Kidney (tissue), 14 donors: ENCODE measurements around the gene S100A14. TPM values are rescaled to one million over a fixed set of nuclear protein-coding genes. Genes with fewer than 3 reads are reported as not detected.

ENCODE experiments used
- DNase-seq, 5 donors: peaks; one replicate each; pipeline ENCODE4 v3.0.0-alpha.2; 2013 to 2020
- FAIRE-seq: peaks from 2 replicates; lab custom pipeline; 2012; peaks lifted over from hg19 to GRCh38; lab: Jason Lieb, UNC
- H3K27ac ChIP-seq, 2 donors: one replicate each; pipeline ENCODE4 v1.7.0; 2013; ENCODE audit warnings: low read depth in 2 of 2, low read length in 2 of 2, inconsistent platforms in 1 of 2
- H3K27me3 ChIP-seq: one replicate; pipeline ENCODE4 v1.7.1; 2013; ENCODE audit warnings: low read length, inconsistent platforms; ENCODE audit not compliant: control insufficient read depth, insufficient read depth
- H3K36me3 ChIP-seq, 3 donors: one replicate each; pipeline versions ENCODE4 v1.7.0 to v1.7.1; 2013; ENCODE audit warnings: low read length in 3 of 3, control low read depth in 1 of 3, inconsistent platforms in 1 of 3; ENCODE audit not compliant: insufficient read depth in 3 of 3, control insufficient read depth in 2 of 3
- H3K4me1 ChIP-seq, 3 donors: one replicate each; pipeline versions ENCODE4 v1.7.0 to v1.7.1; 2013; ENCODE audit warnings: low read length in 3 of 3, inconsistent platforms in 1 of 3, low read depth in 1 of 3; ENCODE audit not compliant: control insufficient read depth in 2 of 3, insufficient read depth in 2 of 3
- H3K4me3 ChIP-seq, 3 donors: one replicate each; pipeline versions ENCODE4 v1.7.0 to v1.8.1; 2013; ENCODE audit warnings: low read length in 3 of 3, control low read depth in 1 of 3, inconsistent platforms in 1 of 3
- H3K9ac ChIP-seq, 3 donors: one replicate each; pipeline versions ENCODE4 v1.7.0 to v1.7.1; 2013; ENCODE audit warnings: low read length in 3 of 3, control low read depth in 1 of 3, inconsistent platforms in 1 of 3
- H3K9me3 ChIP-seq, 3 donors: one replicate each; pipeline versions ENCODE4 v1.7.0 to v1.7.1; 2013; ENCODE audit warnings: low read length in 3 of 3, control low read depth in 1 of 3, inconsistent platforms in 1 of 3; ENCODE audit not compliant: control insufficient read depth in 2 of 3, insufficient read depth in 1 of 3
- intact Hi-C: fragments of 100-400 bp; cut with DNase I; formaldehyde crosslinking; loops from one replicate; pipeline ENCODE4 v1.11.1; 2022
- polyA plus RNA-seq: library from polyadenylated mRNA; stranded (reverse); fragments of 350-450 nt; fragmentation: Illumina TruSeq; extraction: RNeasy Lipid Tissue Mini Kit (QIAGEN cat#74804); gene quantifications from one replicate; pipeline ENCODE4 v1.2.3, GENCODE V29; 2014; ENCODE audit warnings: low read depth, low replicate concordance; ENCODE audit not compliant: insufficient read depth
- total RNA-seq: library from RNA; stranded (reverse); fragmentation: NEBNext Ultra II Directional; extraction: Animal tissue kit (Norgen Biotek cat#: 25700); gene quantifications from one replicate; pipeline ENCODE4 v1.2.1, GENCODE V29; 2021
- TF ChIP-seq, protein P1 (sequence below): IDR thresholded peaks from 3 replicates; pipeline ENCODE4 v1.5.1; 2012; ENCODE audit warnings: mild to moderate bottlenecking, moderate library complexity, borderline replicate concordance; ENCODE audit not compliant: insufficient read depth; ENCODE audit errors: extremely low read depth
- donor health status: control.
- donor health status: control.
- donor health status: control.
- donor health status: control.
- donor health status: control.
- donor health status: DM: yes; HTN: yes; CAD: no.
- donor health status: Normal renal cell carcinoma (clear cell type).

Gene S100A14
- total and polyA plus RNA-seq, 2 donors from 2014 or later, result 35.6 to 75.9 TPM

DNA sequence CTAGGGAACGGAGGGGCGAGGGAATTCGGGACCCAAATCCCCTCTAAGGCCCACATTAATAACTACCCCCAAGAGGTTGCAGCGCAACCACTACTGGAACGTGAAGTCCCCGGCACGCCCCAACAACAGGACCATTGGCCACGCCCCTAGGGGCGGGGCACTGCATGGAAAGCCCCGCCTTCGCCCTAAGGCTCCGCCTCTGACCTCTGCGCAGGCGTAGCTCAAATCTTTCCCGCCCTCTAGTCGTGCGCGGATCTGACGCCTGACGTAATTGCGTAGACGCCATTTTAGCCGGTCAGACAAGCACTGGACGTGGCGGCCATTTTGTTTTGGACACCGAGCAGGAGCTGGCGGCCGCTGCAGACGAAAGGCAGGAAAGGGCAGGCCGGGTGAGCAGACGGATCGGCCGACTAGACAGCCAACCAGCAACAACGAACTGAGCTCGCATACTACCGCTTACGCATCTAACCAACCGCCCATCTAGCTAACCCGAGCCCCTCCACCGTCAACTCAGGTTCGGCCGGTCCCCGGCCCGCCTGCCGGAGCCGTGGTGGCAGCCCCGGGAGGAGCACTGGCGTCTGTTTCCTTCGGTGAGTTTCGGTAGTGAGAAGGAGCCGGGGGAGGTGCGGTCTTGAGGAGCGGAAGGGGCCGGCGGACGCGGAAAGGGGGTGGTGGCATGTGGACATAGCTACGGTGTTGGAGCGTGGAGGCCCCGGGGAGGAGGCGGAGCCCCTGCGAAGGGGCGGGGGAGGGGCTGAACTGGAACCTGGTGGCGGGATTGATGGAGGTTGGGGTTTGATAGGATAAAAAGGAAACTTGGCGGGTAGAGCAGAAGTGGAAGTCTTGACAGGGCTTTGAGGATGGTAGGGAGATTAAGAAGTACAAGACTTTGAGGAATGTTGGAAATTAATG lies 17.9 kb upstream of the S100A14 start, which contains the start of gene CHTOP:
Gene CHTOP (plus strand): TSS at position 313 of the 912 bp plus-strand sequence. CDS start 2,523 bp downstream, outside the sequence.
- Histone ChIP-seq H3K4me3 (peak within 1 kb of the TSS; percentile 92 to 99 (median 98)), H3K27ac (peak within 1 kb of the TSS; percentile 100), H3K9me3 (no peaks in the 10 kb centered on the region), H3K36me3 (peaks cover 9 to 27% (median 17%) of the 10 kb centered on the region in 3 donors), H3K4me1 (peaks cover 0 to 15% (median 12%) of the 10 kb centered on the region in 3 donors), H3K9ac (peak within 1 kb of the TSS; percentile 97 to 100 (median 97)), H3K27me3 (no peaks in the 10 kb centered on the region)
- intact Hi-C loops, result no loop called here
- TF ChIP-seq, protein P1, sequence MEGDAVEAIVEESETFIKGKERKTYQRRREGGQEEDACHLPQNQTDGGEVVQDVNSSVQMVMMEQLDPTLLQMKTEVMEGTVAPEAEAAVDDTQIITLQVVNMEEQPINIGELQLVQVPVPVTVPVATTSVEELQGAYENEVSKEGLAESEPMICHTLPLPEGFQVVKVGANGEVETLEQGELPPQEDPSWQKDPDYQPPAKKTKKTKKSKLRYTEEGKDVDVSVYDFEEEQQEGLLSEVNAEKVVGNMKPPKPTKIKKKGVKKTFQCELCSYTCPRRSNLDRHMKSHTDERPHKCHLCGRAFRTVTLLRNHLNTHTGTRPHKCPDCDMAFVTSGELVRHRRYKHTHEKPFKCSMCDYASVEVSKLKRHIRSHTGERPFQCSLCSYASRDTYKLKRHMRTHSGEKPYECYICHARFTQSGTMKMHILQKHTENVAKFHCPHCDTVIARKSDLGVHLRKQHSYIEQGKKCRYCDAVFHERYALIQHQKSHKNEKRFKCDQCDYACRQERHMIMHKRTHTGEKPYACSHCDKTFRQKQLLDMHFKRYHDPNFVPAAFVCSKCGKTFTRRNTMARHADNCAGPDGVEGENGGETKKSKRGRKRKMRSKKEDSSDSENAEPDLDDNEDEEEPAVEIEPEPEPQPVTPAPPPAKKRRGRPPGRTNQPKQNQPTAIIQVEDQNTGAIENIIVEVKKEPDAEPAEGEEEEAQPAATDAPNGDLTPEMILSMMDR, result no peak
- peak; percentile 98 to 99 (median 99) for DNase-seq
- FAIRE-seq, result peak; percentile 30

DNA sequence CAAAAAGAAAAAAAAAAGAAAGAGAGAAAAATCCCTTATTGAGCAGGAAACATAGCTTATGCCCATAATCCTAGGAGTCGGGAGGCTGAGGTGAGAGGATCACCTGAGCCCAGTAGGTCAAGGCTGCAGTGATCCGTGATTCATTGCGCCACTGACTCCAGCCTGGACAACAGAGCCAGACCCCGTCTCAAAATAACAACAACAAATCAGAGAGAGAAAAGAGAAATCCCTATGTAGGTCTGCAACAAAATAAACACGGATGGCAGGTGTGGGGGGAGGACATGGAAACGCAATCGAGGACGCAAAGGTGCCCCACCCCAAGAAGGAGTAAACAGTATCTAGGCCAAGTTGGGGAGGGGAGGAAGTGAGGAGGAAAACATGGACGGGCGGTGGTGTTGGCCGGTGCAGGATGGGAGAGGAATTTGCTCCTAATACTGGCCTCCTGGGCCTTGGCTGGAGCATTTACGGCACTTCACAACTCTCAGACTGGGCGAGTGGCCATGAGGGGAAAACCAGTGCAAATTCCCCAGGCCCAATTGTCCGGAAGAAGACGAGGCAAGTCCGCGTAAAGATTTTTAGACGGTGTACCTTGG lies 17.1 kb upstream of the S100A14 start:
- intact Hi-C loops, result no loop called here
- Histone ChIP-seq H3K27ac (peak overlapping the region; percentile 76 to 100), H3K36me3 (peaks cover 9 to 22% (median 16%) of the 10 kb centered on the region in 3 donors), H3K9ac (peak overlapping the region in 2 of 3 donors; percentile 20 to 62), H3K4me3 (peak overlapping the region; percentile 51 to 98 (median 62)), H3K4me1 (peaks cover 0 to 15% (median 12%) of the 10 kb centered on the region in 3 donors), H3K27me3 (no peaks in the 10 kb centered on the region), H3K9me3 (no peaks in the 10 kb centered on the region)
- DNase-seq (no peak), FAIRE-seq (no peak)
- TF ChIP-seq, protein P1, result no peak

DNA sequence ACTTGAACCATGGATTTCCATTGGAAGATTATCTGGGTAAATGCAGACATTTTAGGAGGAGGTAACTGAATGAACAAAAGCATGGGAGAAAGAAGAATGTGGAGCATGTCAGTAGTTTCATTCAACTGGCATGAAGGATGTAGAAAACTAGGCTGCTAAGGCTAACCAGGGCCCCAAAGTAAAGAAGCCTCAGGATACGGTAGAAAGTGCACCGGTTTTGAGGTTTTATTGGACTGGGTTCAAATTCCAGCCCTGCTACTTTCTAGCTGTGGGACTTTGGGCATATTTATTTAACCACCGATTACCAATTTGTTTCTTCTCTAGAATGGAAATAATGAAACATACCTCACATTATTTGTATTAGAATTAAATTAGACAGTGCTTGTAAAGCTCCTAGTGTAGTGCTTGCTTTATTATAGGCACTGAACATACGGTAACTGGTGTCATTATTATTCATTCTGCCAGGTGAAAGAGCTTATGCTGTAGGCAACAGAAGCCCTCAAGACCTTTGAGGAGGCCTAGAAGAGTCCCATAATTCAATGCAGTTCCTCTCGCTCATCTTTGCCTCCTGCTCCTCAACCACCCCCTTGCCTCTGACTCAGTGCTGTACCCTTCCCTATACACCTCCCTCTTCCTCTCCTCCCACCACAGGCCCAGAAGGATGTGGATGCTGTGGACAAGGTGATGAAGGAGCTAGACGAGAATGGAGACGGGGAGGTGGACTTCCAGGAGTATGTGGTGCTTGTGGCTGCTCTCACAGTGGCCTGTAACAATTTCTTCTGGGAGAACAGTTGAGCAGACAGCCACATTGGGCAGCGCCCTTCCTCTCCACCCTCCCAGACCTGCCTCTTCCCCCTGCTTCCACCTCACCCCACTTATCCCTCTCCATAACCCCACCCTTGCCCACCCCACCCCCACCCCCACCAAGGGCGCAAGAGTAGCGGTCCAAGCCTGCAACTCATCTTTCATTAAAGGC lies 15.2 kb upstream of the S100A14 start:
- Histone ChIP-seq H3K27me3 (no peaks in the 10 kb centered on the region), H3K36me3 (peaks cover 0 to 4% (median under 1%) of the 10 kb centered on the region in 3 donors), H3K9ac (no peak overlapping the region), H3K4me3 (no peak overlapping the region), H3K27ac (no peak overlapping the region), H3K4me1 (peaks cover 0 to 29% (median 22%) of the 10 kb centered on the region in 3 donors), H3K9me3 (no peaks in the 10 kb centered on the region)
- TF ChIP-seq, protein P1, result no peak
- no peak for FAIRE-seq
- intact Hi-C loops, result no loop called here
- peak in 1 of 5 donors; percentile 50 for DNase-seq
